GM12878 (cell line): Measurements from ENCODE around the gene ARHGEF10L. TPM values are rescaled to one million over a fixed set of nuclear protein-coding genes. Genes with fewer than 3 reads are reported as not detected.

ENCODE experiments used
- ATAC-seq: fragments of 200-7000 bp; cut with Tn5 transposase; 3 replicates; pipeline ENCODE4 v1.9.1; 2020; ENCODE audit warnings: mild to moderate bottlenecking, moderate library complexity
- BruUV-seq: library from RNA; stranded (reverse); fragments of 400-500 nt; replicated peaks from 2 replicates; lab custom pipeline; 2021; lab: Mats Ljungman, UMichigan
- CTCF ChIA-PET: fragments of 300-600 bp; sonication (Branson Sonifier 250); formaldehyde crosslinking; extraction: SDS; loops from one replicate; lab custom pipeline; 2021; ENCODE audit warnings: inconsistent platforms; lab: Yijun Ruan, JAX
- POLR2A ChIA-PET: fragments of 350-600 bp; formaldehyde crosslinking; extraction: SDS; loops from one replicate; lab custom pipeline; 2021; ENCODE audit warnings: inconsistent platforms; lab: Charles Lee
- RAD21 ChIA-PET: fragments of 300-600 bp; sonication (Branson Sonifier 250); formaldehyde crosslinking; loops from one replicate; lab custom pipeline; 2023; ENCODE audit warnings: antibody characterized with exemption; ENCODE audit not compliant: unreplicated experiment; lab: Charles Lee
- SMC1A ChIA-PET: fragments of 300-600 bp; sonication (Branson Sonifier 250); formaldehyde crosslinking; loops from one replicate; lab custom pipeline; 2023; ENCODE audit not compliant: unreplicated experiment, uncharacterized antibody; lab: Charles Lee
- DNase-seq: peaks from one replicate; pipeline ENCODE4 v3.0.0-alpha.2; 2011; ENCODE audit warnings: low read depth, low spot score
- FAIRE-seq: peaks from 3 replicates; lab custom pipeline; 2011; peaks lifted over from hg19 to GRCh38; lab: Jason Lieb, UNC
- H2AFZ ChIP-seq: 2 replicates; pipeline ENCODE4 v1.6.0; 2011; ENCODE audit warnings: low read depth, low read length, control low read depth; ENCODE audit not compliant: control insufficient read depth
- H3K27ac ChIP-seq: 2 replicates; pipeline ENCODE4 v1.5.1; 2011; ENCODE audit warnings: control low read depth; ENCODE audit not compliant: control insufficient read depth, insufficient read depth
- H3K27me3 ChIP-seq, 2 experiments: replicated peaks in 1 of 2; 2 replicates each; pipeline versions ENCODE4 v1.6.0 to v1.6.1; 2011; ENCODE audit warnings: low read length in 1 of 2; ENCODE audit not compliant: control insufficient read depth in 2 of 2, insufficient read depth in 2 of 2
- H3K36me3 ChIP-seq, 2 experiments: 2 replicates each; pipeline ENCODE4 v1.5.1; 2011; ENCODE audit warnings: low read length in 1 of 2; ENCODE audit not compliant: control insufficient read depth in 2 of 2, insufficient read depth in 2 of 2
- H3K4me1 ChIP-seq: 2 replicates; pipeline ENCODE4 v1.6.1; 2011; ENCODE audit warnings: mild to moderate bottlenecking, low read length, moderate library complexity, mixed read lengths; ENCODE audit not compliant: control insufficient read depth, insufficient read depth
- H3K4me2 ChIP-seq: 2 replicates; pipeline ENCODE4 v1.6.0; 2011; ENCODE audit warnings: control low read depth; ENCODE audit not compliant: control insufficient read depth, insufficient read depth
- H3K4me3 ChIP-seq: fragments of 200-600 bp; sonication (generic); 2 replicates; pipeline ENCODE4 v1.5.1; 2016
- H3K79me2 ChIP-seq: 2 replicates; pipeline ENCODE4 v1.6.0; 2011; ENCODE audit warnings: low read length; ENCODE audit not compliant: control insufficient read depth, insufficient read depth
- H3K9ac ChIP-seq: 2 replicates; pipeline ENCODE4 v1.8.0; 2011; ENCODE audit warnings: low read length, control low read depth, mixed read lengths; ENCODE audit not compliant: control insufficient read depth, insufficient read depth
- H3K9me3 ChIP-seq: replicated peaks from 3 replicates; pipeline ENCODE4 v1.5.1; 2011; ENCODE audit warnings: mild to moderate bottlenecking, low read length; ENCODE audit not compliant: control insufficient read depth, insufficient read depth
- H4K20me1 ChIP-seq: 2 replicates; pipeline ENCODE4 v1.6.0; 2011; ENCODE audit not compliant: control insufficient read depth, insufficient read depth
- BRCA1 ChIP-seq: IDR thresholded peaks from 2 replicates; pipeline ENCODE4 v1.6.1; 2011; ENCODE audit warnings: low read depth, low read length, improper control_type of control experiment
- KAT2A ChIP-seq: conservative IDR thresholded peaks from 2 replicates; pipeline ENCODE4 v1.6.1; 2011; ENCODE audit warnings: low read depth, low read length; ENCODE audit not compliant: control insufficient read depth
- MEF2B ChIP-seq: fragments of 450-650 bp; IDR thresholded peaks from 2 replicates; pipeline ENCODE4 v1.6.1; 2018; ENCODE audit warnings: mild to moderate bottlenecking, moderate library complexity; ENCODE audit not compliant: partially characterized antibody, poor library complexity, severe bottlenecking
- POLR2AphosphoS5 ChIP-seq: IDR thresholded peaks from 2 replicates; pipeline ENCODE4 v1.6.1; 2011; ENCODE audit warnings: mild to moderate bottlenecking, low read length, inconsistent platforms
- SPI1 ChIP-seq: IDR thresholded peaks from 2 replicates; pipeline ENCODE4 v1.6.1; 2011; ENCODE audit warnings: low read depth, mild to moderate bottlenecking, low read length, moderate library complexity, borderline replicate concordance; ENCODE audit not compliant: insufficient read depth
- TAF1 ChIP-seq: IDR thresholded peaks from 2 replicates; pipeline ENCODE4 v1.6.1; 2011; ENCODE audit warnings: mild to moderate bottlenecking, low read depth, low read length, borderline replicate concordance
- TCF7 ChIP-seq: IDR thresholded peaks from 2 replicates; pipeline ENCODE4 v1.6.1; 2014; ENCODE audit warnings: antibody characterized with exemption, borderline replicate concordance
- USF2 ChIP-seq: IDR thresholded peaks from 2 replicates; pipeline ENCODE4 v1.6.1; 2011; ENCODE audit warnings: low read depth, low read length, improper control_type of control experiment, borderline replicate concordance
- YBX1 ChIP-seq: fragments of 450-650 bp; IDR thresholded peaks from 2 replicates; pipeline ENCODE4 v1.6.1; 2016; ENCODE audit warnings: antibody characterized with exemption
- WGBS: methylation state at CpG from one replicate; pipeline ENCODE4 v1.1.6; 2016; ENCODE audit warnings: low lambda C conversion rate; ENCODE audit not compliant: insufficient replicate concordance, insufficient coverage; ENCODE audit errors: missing lambda C conversion rate; 5-methylcytosine and 5-hydroxymethylcytosine counted together
- in situ Hi-C: fragments of 300-500 bp; cut with MboI; formaldehyde crosslinking; loops from 9 replicates; pipeline ENCODE4 v1.14.3; 2018; ENCODE audit warnings: mixed read lengths
- intact Hi-C: fragments of 100-400 bp; cut with micrococcal nuclease; formaldehyde crosslinking; loops from one replicate; pipeline ENCODE4 v1.14.2; 2022; ENCODE audit not compliant: unreplicated experiment
- polyA plus RNA-seq, 11 experiments: library from polyadenylated mRNA; depleted of rRNA in 4 of 11; unstranded in 6 of 11; stranded (reverse) in 5 of 11; fragments of >200 nt; fragmentation: Nextera tagmentation in 4 of 11; fragmentation: Illumina TruSeq in 1 of 11; extraction: Ambion mirVana in 4 of 11; extraction: Trizol in 1 of 11; gene quantifications; 1 replicate in 1 of 11; 2 replicates in 10 of 11; pipeline versions ENCODE4 v1.2.1 to v1.2.3, GENCODE V29; 2011 to 2016; ENCODE audit warnings: inconsistent platforms in 2 of 11, missing spikeins in 2 of 11, low read depth in 1 of 11
- total RNA-seq, 4 experiments: library from RNA; depleted of rRNA in 3 of 4; stranded (reverse); fragments of >200 nt in 3 of 4; fragmentation: Illumina TruSeq in 1 of 4; extraction: Trizol in 1 of 4; gene quantifications; 2 replicates each; pipeline versions ENCODE4 v1.2.1 to v1.2.3, GENCODE V29; 2013 to 2021
- TF ChIP-seq, protein P1 (sequence below), 3 experiments: IDR thresholded peaks in 2 of 3; conservative IDR thresholded peaks in 1 of 3; 2 replicates each; pipeline ENCODE4 v1.5.1; 2011; ENCODE audit warnings: low read depth in 3 of 3, low read length in 3 of 3, mild to moderate bottlenecking in 3 of 3, control low read depth in 2 of 3, moderate library complexity in 2 of 3, inconsistent platforms in 1 of 3, mixed read lengths in 1 of 3; ENCODE audit not compliant: control insufficient read depth in 2 of 3, insufficient read depth in 1 of 3; ENCODE audit errors: extremely low read depth in 1 of 3

Gene ARHGEF10L
- total and polyA plus RNA-seq, 10 of the 15 experiments (the other 5 are each of a cell fraction or from before 2014, with no cell fraction given): 0.05 to 0.94 (median 0.28) TPM; not detected in 2

- TF ChIP-seq, protein P1, sequence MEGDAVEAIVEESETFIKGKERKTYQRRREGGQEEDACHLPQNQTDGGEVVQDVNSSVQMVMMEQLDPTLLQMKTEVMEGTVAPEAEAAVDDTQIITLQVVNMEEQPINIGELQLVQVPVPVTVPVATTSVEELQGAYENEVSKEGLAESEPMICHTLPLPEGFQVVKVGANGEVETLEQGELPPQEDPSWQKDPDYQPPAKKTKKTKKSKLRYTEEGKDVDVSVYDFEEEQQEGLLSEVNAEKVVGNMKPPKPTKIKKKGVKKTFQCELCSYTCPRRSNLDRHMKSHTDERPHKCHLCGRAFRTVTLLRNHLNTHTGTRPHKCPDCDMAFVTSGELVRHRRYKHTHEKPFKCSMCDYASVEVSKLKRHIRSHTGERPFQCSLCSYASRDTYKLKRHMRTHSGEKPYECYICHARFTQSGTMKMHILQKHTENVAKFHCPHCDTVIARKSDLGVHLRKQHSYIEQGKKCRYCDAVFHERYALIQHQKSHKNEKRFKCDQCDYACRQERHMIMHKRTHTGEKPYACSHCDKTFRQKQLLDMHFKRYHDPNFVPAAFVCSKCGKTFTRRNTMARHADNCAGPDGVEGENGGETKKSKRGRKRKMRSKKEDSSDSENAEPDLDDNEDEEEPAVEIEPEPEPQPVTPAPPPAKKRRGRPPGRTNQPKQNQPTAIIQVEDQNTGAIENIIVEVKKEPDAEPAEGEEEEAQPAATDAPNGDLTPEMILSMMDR (IDR thresholded peaks at IDR 0.05 in 2 of 3, conservative IDR thresholded peaks at IDR 0.05 in 1 of 3; ENCODE audit: control insufficient read depth in 2 of 3, extremely low read depth in 1 of 3, insufficient read depth in 1 of 3, low read depth in 3 of 3, low read length in 3 of 3): no peak
- TF ChIP-seq TAF1 (no peak), TCF7 (no peak), KAT2A (no peak), POLR2AphosphoS5 (no peak), YBX1 (no peak), USF2 (no peak), MEF2B (no peak)
Measured at GRCh38 chr1:17544776-17545350, 5.4 kb downstream of the ARHGEF10L start (continued).

DNA sequence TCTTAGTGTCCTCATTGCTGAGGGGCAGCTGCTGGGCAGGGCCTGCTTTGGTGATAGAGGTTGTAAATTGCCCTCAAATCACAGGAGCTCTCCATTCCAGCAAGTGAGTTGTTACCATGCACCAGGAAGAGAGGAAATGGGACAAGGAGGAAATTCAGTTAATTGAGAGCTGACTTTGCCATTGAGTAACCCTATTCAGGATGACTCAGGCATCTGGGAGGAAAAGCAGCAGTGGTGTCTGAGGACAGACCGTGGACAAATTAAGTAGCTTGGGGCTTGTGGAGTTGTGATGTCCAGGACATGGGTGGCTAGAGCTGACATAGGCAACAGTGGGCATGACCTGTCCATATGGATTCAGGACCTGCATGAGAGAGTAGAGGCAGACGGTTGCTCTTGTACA lies 5.9 kb downstream of the ARHGEF10L start:
- intact Hi-C loops (no loop called here), in situ Hi-C loops (no loop called here)
- Histone ChIP-seq H3K27ac (no peak overlapping the region), H3K9me3 (no peaks in the 10 kb centered on the region), H2AFZ (no peak overlapping the region), H3K27me3 (peaks cover under 1 to 1% of the 10 kb centered on the region in 2 experiments; a peak in 2 of 4 replicates), H3K4me3 (no peak overlapping the region), H3K36me3 (no peaks in the 10 kb centered on the region), H4K20me1 (no peaks in the 10 kb centered on the region), H3K79me2 (no peaks in the 10 kb centered on the region), H3K4me1 (no peaks in the 10 kb centered on the region; the same call in 1 of the 2 replicates), H3K9ac (no peak overlapping the region), H3K4me2 (no peak overlapping the region)
- no TSS peak for BruUV-seq
- FAIRE-seq (no peak), DNase-seq (no peak), ATAC-seq (no peak)
- POLR2A ChIA-PET: no interaction called here
- CTCF ChIA-PET: no interaction called here
- 13% methylated on average over 2 of the region's 2 CpGs for WGBS
- SMC1A ChIA-PET: interaction anchor here (0.7 kb wide), 1 partner anchor 37 kb away, joined by 3 read pairs; no protein-coding TSS in a partner anchor
- no peak for TF ChIP-seq BRCA1
- no peak for TF ChIP-seq SPI1
- RAD21 ChIA-PET: no interaction called here
